Kidney epithelial cell (primary cell): ENCODE results near the gene SND1. TPM values are rescaled to one million over a fixed set of nuclear protein-coding genes. Genes with fewer than 3 reads are reported as not detected.

Experiments used
- DNase-seq: peaks from one replicate; pipeline ENCODE4 v3.0.0-alpha.2; 2010; ENCODE audit warnings: low read depth
- H3K27me3 ChIP-seq: 2 replicates; pipeline ENCODE4 v1.6.0; 2011; ENCODE audit warnings: low read length; ENCODE audit not compliant: control insufficient read depth, insufficient read depth
- H3K36me3 ChIP-seq: 2 replicates; pipeline ENCODE4 v1.5.1; 2011; ENCODE audit warnings: low read length; ENCODE audit not compliant: control insufficient read depth, insufficient read depth
- H3K4me3 ChIP-seq: 2 replicates; pipeline ENCODE4 v1.5.1; 2011; ENCODE audit warnings: low read depth, mild to moderate bottlenecking, control low read depth, low read length
- total RNA-seq: library from RNA; depleted of rRNA; stranded (reverse); fragments of >200 nt; gene quantifications from 2 replicates; pipeline ENCODE4 v1.2.3, GENCODE V29; 2015
- TF ChIP-seq, protein P1 (sequence below): IDR thresholded peaks from 2 replicates; pipeline ENCODE4 v1.5.1; 2011; ENCODE audit warnings: mild to moderate bottlenecking, moderate library complexity, low read length, control low read depth, inconsistent platforms; ENCODE audit not compliant: insufficient read depth, poor library complexity, severe bottlenecking

The SND1 gene
- total RNA-seq, 1 donor from 2014 or later = 257 TPM

DNA sequence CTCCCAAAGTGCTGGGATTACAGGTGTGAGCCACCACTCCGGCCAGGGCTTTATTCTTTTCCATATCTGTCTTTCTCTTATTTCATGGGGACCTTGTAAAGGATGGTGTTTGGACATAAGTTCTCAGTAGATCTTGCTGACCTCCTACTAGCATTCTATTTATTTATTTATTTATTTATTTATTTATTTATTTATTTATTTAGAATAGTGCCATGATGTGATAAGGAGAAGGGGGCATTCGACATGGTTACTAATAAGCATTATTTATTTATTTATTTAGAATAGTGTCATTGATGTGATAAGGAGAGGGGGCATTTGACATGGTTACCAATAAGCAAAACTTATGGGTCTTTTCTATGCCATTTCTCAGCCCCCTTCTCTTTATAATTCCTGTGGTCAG lies 202.4 kb downstream of the SND1 start:
- H3K4me3 ChIP-seq = no peak overlapping the region
- no peak for DNase-seq
- TF ChIP-seq, protein P1, sequence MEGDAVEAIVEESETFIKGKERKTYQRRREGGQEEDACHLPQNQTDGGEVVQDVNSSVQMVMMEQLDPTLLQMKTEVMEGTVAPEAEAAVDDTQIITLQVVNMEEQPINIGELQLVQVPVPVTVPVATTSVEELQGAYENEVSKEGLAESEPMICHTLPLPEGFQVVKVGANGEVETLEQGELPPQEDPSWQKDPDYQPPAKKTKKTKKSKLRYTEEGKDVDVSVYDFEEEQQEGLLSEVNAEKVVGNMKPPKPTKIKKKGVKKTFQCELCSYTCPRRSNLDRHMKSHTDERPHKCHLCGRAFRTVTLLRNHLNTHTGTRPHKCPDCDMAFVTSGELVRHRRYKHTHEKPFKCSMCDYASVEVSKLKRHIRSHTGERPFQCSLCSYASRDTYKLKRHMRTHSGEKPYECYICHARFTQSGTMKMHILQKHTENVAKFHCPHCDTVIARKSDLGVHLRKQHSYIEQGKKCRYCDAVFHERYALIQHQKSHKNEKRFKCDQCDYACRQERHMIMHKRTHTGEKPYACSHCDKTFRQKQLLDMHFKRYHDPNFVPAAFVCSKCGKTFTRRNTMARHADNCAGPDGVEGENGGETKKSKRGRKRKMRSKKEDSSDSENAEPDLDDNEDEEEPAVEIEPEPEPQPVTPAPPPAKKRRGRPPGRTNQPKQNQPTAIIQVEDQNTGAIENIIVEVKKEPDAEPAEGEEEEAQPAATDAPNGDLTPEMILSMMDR = no peak
- no peaks in the 10 kb centered on the region for H3K27me3 ChIP-seq
- no peaks in the 10 kb centered on the region for H3K36me3 ChIP-seq

DNA sequence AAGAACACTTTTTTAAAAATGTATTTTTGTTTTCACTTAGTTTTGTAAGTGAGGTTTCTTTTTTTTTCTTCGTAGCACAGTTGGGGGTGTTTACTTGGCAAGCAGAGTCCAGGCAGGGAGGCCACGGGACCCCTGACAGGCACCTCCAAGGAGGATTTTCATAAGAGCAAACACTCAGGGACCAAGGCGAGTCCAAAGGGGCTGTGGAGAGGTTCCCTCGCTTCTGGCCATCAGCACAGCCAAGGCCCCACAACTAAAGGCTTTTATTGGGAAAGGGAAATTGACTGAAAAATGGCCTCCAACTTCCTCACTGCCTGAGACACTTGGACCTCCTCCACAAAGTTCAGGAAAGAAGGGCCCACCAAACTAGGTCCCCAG lies 205.5 kb downstream of the SND1 start:
- Histone ChIP-seq H3K4me3 (no peak overlapping the region), H3K27me3 (no peaks in the 10 kb centered on the region), H3K36me3 (no peaks in the 10 kb centered on the region)
- TF ChIP-seq, protein P1 = no peak
- no peak for DNase-seq

DNA sequence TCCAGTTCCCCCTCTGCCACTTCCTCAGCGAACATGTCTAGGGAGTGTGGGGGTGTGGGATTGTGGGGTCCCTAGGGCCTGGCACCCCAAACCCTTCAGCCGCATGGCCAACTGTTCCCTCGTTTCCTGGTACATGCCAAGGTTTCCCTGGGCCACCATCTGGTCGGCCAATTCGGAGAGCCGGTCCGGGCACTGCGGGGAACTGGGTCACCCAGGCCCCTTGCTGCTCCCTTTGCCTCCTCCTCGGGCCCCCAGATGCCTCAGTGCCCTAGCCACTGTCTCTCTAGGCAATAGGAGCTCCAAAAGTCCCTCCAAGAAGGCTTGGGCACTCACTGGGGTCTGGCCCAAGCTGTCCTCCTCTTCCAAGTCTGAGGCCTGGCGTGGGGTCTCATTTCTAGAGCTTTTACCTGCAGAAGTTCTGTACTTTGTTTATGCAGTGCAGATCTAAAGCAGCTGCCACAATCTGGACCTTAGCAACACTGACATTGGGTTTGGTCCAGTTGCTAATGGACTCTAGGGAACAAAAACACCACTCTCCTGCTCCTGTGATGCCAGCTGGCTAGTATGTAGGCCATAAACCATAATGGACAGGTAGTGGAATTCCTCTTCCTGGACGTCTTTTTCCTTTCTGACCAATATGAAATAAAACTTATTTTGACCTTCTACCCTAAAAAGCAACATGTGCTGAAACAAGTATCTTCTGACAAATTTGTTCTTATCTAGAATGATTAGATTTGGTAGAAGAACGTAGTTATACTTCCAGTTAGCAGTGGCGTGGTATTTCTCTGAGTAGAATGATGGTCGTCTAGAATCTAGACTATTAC lies 206.3 kb downstream of the SND1 start:
- DNase-seq = no peak
- no peaks in the 10 kb centered on the region for H3K27me3 ChIP-seq
- H3K36me3 ChIP-seq = no peaks in the 10 kb centered on the region
- H3K4me3 ChIP-seq = no peak overlapping the region
- TF ChIP-seq, protein P1 = no peak

DNA sequence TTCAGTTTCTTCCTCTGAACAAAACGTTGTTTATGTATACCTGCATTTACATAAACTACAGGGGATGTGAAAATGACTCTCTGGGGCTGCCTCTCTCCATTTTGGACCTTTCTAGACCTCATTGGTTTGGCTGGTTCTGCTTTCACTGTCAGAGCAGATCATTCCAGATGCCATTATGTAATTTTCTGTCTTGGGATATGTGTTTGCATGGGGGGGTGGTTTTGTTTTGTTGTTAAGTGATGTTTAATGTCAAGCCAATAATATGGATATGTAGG lies 206.9 kb downstream of the SND1 start:
- Histone ChIP-seq H3K4me3 (no peak overlapping the region), H3K36me3 (no peaks in the 10 kb centered on the region), H3K27me3 (no peaks in the 10 kb centered on the region)
- TF ChIP-seq, protein P1 = no peak
- DNase-seq = no peak

DNA sequence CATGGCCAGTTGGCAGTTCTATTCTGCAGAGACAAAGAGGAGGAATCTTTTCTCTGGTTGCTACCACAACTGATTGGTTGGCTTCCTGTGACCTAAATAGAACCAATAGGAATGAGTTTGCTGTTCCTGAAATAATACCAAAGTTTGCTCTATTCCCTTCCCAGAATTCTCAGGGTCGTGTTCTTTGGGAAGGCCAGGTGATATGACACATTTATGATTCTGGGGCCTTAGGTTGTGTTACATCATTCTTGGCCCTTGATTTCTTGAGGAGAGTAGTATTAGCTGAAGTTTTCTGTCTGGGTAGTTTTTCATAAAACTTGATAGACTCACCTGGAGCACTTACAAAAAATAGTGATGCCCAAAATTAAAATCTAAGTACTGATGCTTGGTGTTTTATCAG lies 207.3 kb downstream of the SND1 start:
- no peaks in the 10 kb centered on the region for H3K36me3 ChIP-seq
- no peak overlapping the region for H3K4me3 ChIP-seq
- TF ChIP-seq, protein P1 = no peak
- no peaks in the 10 kb centered on the region for H3K27me3 ChIP-seq
- DNase-seq = no peak

DNA sequence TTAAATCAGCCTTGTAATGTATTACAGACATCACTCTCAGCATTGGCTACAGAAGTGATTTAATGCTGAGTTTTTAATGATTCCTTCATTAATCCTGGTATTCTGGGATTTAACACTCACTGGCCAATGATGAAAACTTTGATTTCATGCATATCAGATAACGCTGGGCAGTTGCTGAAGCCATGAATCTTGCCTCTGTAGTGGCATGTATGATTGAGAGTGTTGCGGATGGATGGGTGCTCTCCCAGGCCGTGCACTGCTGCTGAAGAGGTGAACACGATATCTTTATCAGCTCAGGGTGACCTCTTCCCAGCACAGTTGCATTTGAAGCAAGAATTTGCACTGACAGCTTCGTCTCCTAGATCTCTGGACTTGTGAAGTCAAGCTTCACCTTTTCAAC lies 210.5 kb downstream of the SND1 start:
- Histone ChIP-seq H3K4me3 (no peak overlapping the region), H3K27me3 (no peaks in the 10 kb centered on the region), H3K36me3 (no peaks in the 10 kb centered on the region)
- no peak for DNase-seq
- TF ChIP-seq, protein P1 = no peak
